ENCODE data around the gene C1QTNF2.

DNA sequence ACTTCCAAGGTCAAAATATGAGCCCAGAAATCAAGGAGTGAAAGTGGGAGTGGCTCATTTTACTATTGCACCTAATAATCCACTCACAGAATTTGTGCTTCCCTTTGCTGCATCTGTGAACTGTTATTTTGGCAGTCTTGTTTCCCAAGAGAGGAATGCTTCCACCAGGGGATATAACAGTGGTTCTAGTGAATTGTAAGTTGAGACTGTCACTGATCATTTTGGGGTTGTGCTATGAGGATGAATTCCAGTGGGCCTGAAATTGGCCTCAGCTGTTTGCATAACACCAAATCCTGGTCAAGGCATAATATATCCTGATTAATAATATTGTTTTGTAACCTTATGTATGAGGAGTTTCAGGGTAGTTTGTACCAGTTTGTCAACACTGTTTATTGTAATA is 15.1 kb upstream of the C1QTNF2 start:
- TF ChIP-seq POLR2A (IDR thresholded peaks at IDR 0.05): no peak
- no peak for TF ChIP-seq CTCF (IDR thresholded peaks at IDR 0.05)
